NCI-H69 (cell line): ENCODE measurements around the gene AK9.

Experiments used
- DNase-seq: peaks from one replicate; lab custom pipeline; 2025; lab: John Stamatoyannopoulos, UW

Gene AK9

GRCh38 chr6:109696355-109696754 lies 5.4 kb upstream of the AK9 start:
- DNase-seq = no peak

GRCh38 chr6:109695468-109695867 lies 4.5 kb upstream of the AK9 start:
- DNase-seq = peak; percentile 32

- no peak for DNase-seq
Measured at GRCh38 chr6:109693111-109693510, 2.1 kb upstream of the AK9 start.

GRCh38 chr6:109690373-109690736 lies 647 bp downstream of the AK9 start:
- peak; percentile 85 for DNase-seq

- no peak for DNase-seq
Measured at GRCh38 chr6:109687271-109687761, 3.7 kb downstream of the AK9 start.

- no peak for DNase-seq
Measured at GRCh38 chr6:109686566-109687265, 4.3 kb downstream of the AK9 start.

- peak; percentile 66 for DNase-seq
Measured at GRCh38 chr6:109678661-109679505, 12.1 kb downstream of the AK9 start.

- DNase-seq = no peak
Measured at GRCh38 chr6:109678240-109678639, 12.8 kb downstream of the AK9 start.

GRCh38 chr6:109676724-109677123 lies 14.3 kb downstream of the AK9 start:
- no peak for DNase-seq

- no peak for DNase-seq
Measured at GRCh38 chr6:109672839-109673238, 18.2 kb downstream of the AK9 start.

GRCh38 chr6:109672175-109672574 lies 18.8 kb downstream of the AK9 start:
- DNase-seq = no peak

- DNase-seq = no peak
Measured at GRCh38 chr6:109671733-109672132, 19.3 kb downstream of the AK9 start.

- DNase-seq = no peak
Measured at GRCh38 chr6:109669811-109670210, 21.2 kb downstream of the AK9 start.

GRCh38 chr6:109662192-109662591 lies 28.8 kb downstream of the AK9 start:
- no peak for DNase-seq

- DNase-seq = no peak
Measured at GRCh38 chr6:109660526-109661320, 30.3 kb downstream of the AK9 start.

- no peak for DNase-seq
Measured at GRCh38 chr6:109655761-109656262, 35.2 kb downstream of the AK9 start.

- no peak for DNase-seq
Measured at GRCh38 chr6:109653264-109653663, 37.7 kb downstream of the AK9 start.

- DNase-seq = no peak
Measured at GRCh38 chr6:109644131-109644530, 46.9 kb downstream of the AK9 start.

GRCh38 chr6:109632405-109632804 lies 58.6 kb downstream of the AK9 start:
- DNase-seq = no peak

- DNase-seq = no peak
Measured at GRCh38 chr6:109631403-109631802, 59.6 kb downstream of the AK9 start.

- no peak for DNase-seq
Measured at GRCh38 chr6:109628158-109629000, 62.6 kb downstream of the AK9 start.
